Measurements from ENCODE around the gene DNAAF8. TPM values are rescaled to one million over a fixed set of nuclear protein-coding genes. Genes with fewer than 3 reads are reported as not detected.

DNAAF8 gene
- polyA plus RNA-seq, 3 donors = 0.04 to 0.36 TPM; not detected in 1

- H2AFZ ChIP-seq (ENCODE audit: insufficient read depth, low read depth, low read length, poor library complexity, severe bottlenecking) = no peak overlapping the region
- H3K4me2 ChIP-seq (replicated peaks; ENCODE audit: extremely low read depth, low read length, poor library complexity, severe bottlenecking) = no peak overlapping the region
- no peak overlapping the region for H3K9ac ChIP-seq (ENCODE audit: insufficient read depth, low read length, poor library complexity, severe bottlenecking)
- no peaks in the 10 kb centered on the region for H3K27me3 ChIP-seq (ENCODE audit: control insufficient read depth in 2 of 2, insufficient read depth in 2 of 2, low read length in 2 of 2)
- no peak overlapping the region for H3K4me3 ChIP-seq (replicated peaks in 1 of 3; ENCODE audit: low read depth in 2 of 3, low read length in 3 of 3)
- peaks cover 0 to 1% (median 0%) of the 10 kb centered on the region in 3 donors for H3K27me3 Mint-ChIP-seq (ENCODE audit: low read depth in 3 of 3)
- H3K9me3 Mint-ChIP-seq = peaks cover 0 to 1% (median 0%) of the 10 kb centered on the region in 7 donors
- DNase-seq = no peak
- H3K9me3 ChIP-seq (replicated peaks in 1 of 2; ENCODE audit: control insufficient read depth in 1 of 2, insufficient read depth in 1 of 2, low read length in 2 of 2) = no peaks in the 10 kb centered on the region
- peaks cover 21 to 48% of the 10 kb centered on the region in 2 donors for H3K36me3 Mint-ChIP-seq
- H3K4me3 Mint-ChIP-seq = no peak overlapping the region
- H3K36me3 ChIP-seq (replicated peaks in 1 of 2; ENCODE audit: control insufficient read depth in 1 of 2, insufficient read depth in 2 of 2, low read length in 2 of 2) = peaks cover 42 to 43% of the 10 kb centered on the region in 2 donors
- H3K4me1 ChIP-seq (ENCODE audit: control insufficient read depth in 1 of 2, insufficient read depth in 2 of 2, low read length in 2 of 2) = peaks cover 22 to 33% of the 10 kb centered on the region in 2 donors
- TF ChIP-seq CTCF (IDR thresholded peaks at IDR 0.05) = no peak
- H4K20me1 ChIP-seq (ENCODE audit: insufficient read depth, low read length) = no peaks in the 10 kb centered on the region
- WGBS (ENCODE audit: insufficient coverage) = 97% methylated on average over 6 of the region's 16 CpGs
- H3K27ac Mint-ChIP-seq = no peak overlapping the region
- H3K79me2 ChIP-seq (ENCODE audit: insufficient read depth, low read length) = peaks cover 31% of the 10 kb centered on the region
- H3K27ac ChIP-seq (ENCODE audit: low read depth in 1 of 2, low read length in 2 of 2) = no peak overlapping the region
- peaks cover 25% of the 10 kb centered on the region for H3K4me1 Mint-ChIP-seq
- intact Hi-C loops (cut with micrococcal nuclease) = no loop called here
Observed at GRCh38 chr16:4798456-4798855, 64.1 kb downstream of the DNAAF8 start.

Small RNA genes within 50 kb of the gene (small RNA-seq; reads per million reads assigned to genes)
- not detected for gene RF00017 (ENCODE audit: insufficient read length, low read depth)

Other genes with a start within 250 kb of the DNAAF8 start
- gene CDIP1, start 195.8 kb upstream of the DNAAF8 start, polyA plus RNA-seq = 10 to 100 TPM in 2 of 3 donors, 1 to 10 TPM in 1; 8.6 to 11.2 (median 10.8) TPM
- under 1 TPM in 1 of 3 donors, not detected in 2; 0.13 TPM for gene C16orf96, start 178.2 kb upstream of the DNAAF8 start, polyA plus RNA-seq
- 10 to 100 TPM in 1 of 3 donors, 1 to 10 TPM in 2; 2.2 to 19.2 (median 2.8) TPM for gene UBALD1, start 119.6 kb upstream of the DNAAF8 start, polyA plus RNA-seq
- gene MGRN1, start 109.7 kb upstream of the DNAAF8 start, polyA plus RNA-seq = 10 to 100 TPM in 1 of 3 donors, 1 to 10 TPM in 2; 3.7 to 48.2 (median 4.7) TPM
- gene NUDT16L1, start 41.0 kb upstream of the DNAAF8 start, polyA plus RNA-seq = 10 to 100 TPM; 40.0 to 62.7 (median 41.1) TPM
- 10 to 100 TPM in 1 of 3 donors, under 1 TPM in 2; 0.59 to 13.7 (median 0.95) TPM for gene ANKS3, start 266 bp upstream of the DNAAF8 start, polyA plus RNA-seq
- gene ZNF500, start 32.6 kb downstream of the DNAAF8 start, polyA plus RNA-seq = 1 to 10 TPM; 2.4 to 5.6 (median 5.2) TPM
- not detected for gene SEPTIN12, start 53.8 kb downstream of the DNAAF8 start, polyA plus RNA-seq
- gene SMIM22, start 60.8 kb downstream of the DNAAF8 start, polyA plus RNA-seq = not detected
- 100 to 1,000 TPM in 1 of 3 donors, 10 to 100 TPM in 2; 40.9 to 126 (median 54.4) TPM for gene ROGDI, start 68.1 kb downstream of the DNAAF8 start, polyA plus RNA-seq
- gene GLYR1, start 112.8 kb downstream of the DNAAF8 start, polyA plus RNA-seq = 10 to 100 TPM; 34.2 to 41.9 (median 39.3) TPM
- gene UBN1, start 112.9 kb downstream of the DNAAF8 start, polyA plus RNA-seq = 10 to 100 TPM in 1 of 3 donors, 1 to 10 TPM in 2; 5.3 to 24.5 (median 7.3) TPM
- under 1 TPM in 1 of 3 donors, not detected in 2; 0.02 TPM for gene PPL, start 202.6 kb downstream of the DNAAF8 start, polyA plus RNA-seq
- under 1 TPM in 1 of 3 donors, not detected in 2; 0.03 TPM for gene SEC14L5, start 223.8 kb downstream of the DNAAF8 start, polyA plus RNA-seq